Measurements from ENCODE around the gene DCC.

DNA sequence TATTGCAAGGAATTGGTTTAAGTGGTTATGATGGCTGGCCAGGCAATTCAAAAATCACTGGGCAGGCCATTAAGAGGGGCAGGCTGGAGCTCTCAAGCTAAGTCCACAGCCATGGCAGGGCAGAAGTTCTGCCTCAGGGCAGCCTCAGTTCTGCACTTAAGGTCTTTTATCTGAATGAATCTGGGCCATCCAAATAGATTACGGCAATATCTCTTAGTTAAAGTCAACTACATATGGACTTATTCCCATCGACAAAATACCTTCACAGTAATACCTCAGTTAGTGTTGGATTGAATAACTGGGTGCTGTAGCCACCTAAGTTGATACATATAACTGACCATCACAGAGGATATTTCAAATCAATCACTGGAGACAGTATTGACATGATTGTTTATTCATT, 979.6 kb downstream of the DCC start:
- no peak for TF ChIP-seq CTCF (IDR thresholded peaks at IDR 0.05)
- TF ChIP-seq POLR2A (IDR thresholded peaks at IDR 0.05) = no peak

Measured in testis (tissue), 2 donors.